ENCODE data around the gene SHROOM4.

SHROOM4 gene

GRCh38 chrX:50716706-50717105 is 97.3 kb downstream of the SHROOM4 start:
- DNase-seq: no peak
- intact Hi-C loops (cut with DNase I): no loop called here

GRCh38 chrX:50712777-50713176 is 101.2 kb downstream of the SHROOM4 start:
- intact Hi-C loops (cut with DNase I): no loop called here
- DNase-seq: no peak

- no peak for DNase-seq
- intact Hi-C loops (cut with DNase I): no loop called here
Measured at GRCh38 chrX:50711907-50712306, 102.1 kb downstream of the SHROOM4 start.

- no peak for DNase-seq
- intact Hi-C loops (cut with DNase I): no loop called here
Measured at GRCh38 chrX:50707955-50708699, 105.9 kb downstream of the SHROOM4 start.

- intact Hi-C loops (cut with DNase I): no loop called here
- no peak for DNase-seq
Measured at GRCh38 chrX:50707405-50707804, 106.6 kb downstream of the SHROOM4 start.

GRCh38 chrX:50705042-50705441 is 109.0 kb downstream of the SHROOM4 start:
- intact Hi-C loops (cut with DNase I): no loop called here
- DNase-seq: no peak

GRCh38 chrX:50704360-50704759 is 109.6 kb downstream of the SHROOM4 start:
- intact Hi-C loops (cut with DNase I): no loop called here
- no peak for DNase-seq

GRCh38 chrX:50700921-50701320 is 113.1 kb downstream of the SHROOM4 start:
- peak in 1 of 42 donors; percentile 41 for DNase-seq
- intact Hi-C loops (cut with DNase I): no loop called here

- DNase-seq: no peak
- intact Hi-C loops (cut with DNase I): no loop called here
Measured at GRCh38 chrX:50698944-50699343, 115.0 kb downstream of the SHROOM4 start.

- DNase-seq: no peak
- intact Hi-C loops (cut with DNase I): no loop called here
Measured at GRCh38 chrX:50697691-50698090, 116.3 kb downstream of the SHROOM4 start.

GRCh38 chrX:50691820-50692219 is 122.2 kb downstream of the SHROOM4 start:
- peak in 12 of 42 donors; percentile 4 to 46 (median 16) for DNase-seq
- intact Hi-C loops (cut with DNase I): no loop called here

GRCh38 chrX:50684871-50685270 is 129.1 kb downstream of the SHROOM4 start:
- intact Hi-C loops (cut with DNase I): no loop called here
- no peak for DNase-seq

- intact Hi-C loops (cut with DNase I): no loop called here
- DNase-seq: peak in 25 of 42 donors; percentile 7 to 72 (median 31)
Measured at GRCh38 chrX:50680990-50681389, 133.0 kb downstream of the SHROOM4 start.

GRCh38 chrX:50677789-50678188 is 136.2 kb downstream of the SHROOM4 start:
- no peak for DNase-seq
- intact Hi-C loops (cut with DNase I): no loop called here

- intact Hi-C loops (cut with DNase I): no loop called here
- DNase-seq: no peak
Measured at GRCh38 chrX:50671661-50672060, 142.3 kb downstream of the SHROOM4 start.

- no peak for DNase-seq
Measured at GRCh38 chrX:50668860-50669259, 145.1 kb downstream of the SHROOM4 start.

GRCh38 chrX:50648156-50648555 is 165.8 kb downstream of the SHROOM4 start:
- no peak for DNase-seq
- intact Hi-C loops (cut with DNase I): no loop called here

More at GRCh38 chrX:50668860-50669259, 145.1 kb downstream of the SHROOM4 start:
- intact Hi-C loops (cut with DNase I): no loop called here

GRCh38 chrX:50644496-50644895 is 169.5 kb downstream of the SHROOM4 start:
- no peak for DNase-seq

GRCh38 chrX:50643525-50644137 is 170.4 kb downstream of the SHROOM4 start:
- no peak for DNase-seq
- intact Hi-C loops (cut with DNase I): no loop called here

More at GRCh38 chrX:50644496-50644895, 169.5 kb downstream of the SHROOM4 start:
- intact Hi-C loops (cut with DNase I): no loop called here

GRCh38 chrX:50638123-50638522 is 175.9 kb downstream of the SHROOM4 start:
- peak in 14 of 42 donors; percentile 4 to 51 (median 15) for DNase-seq
- intact Hi-C loops (cut with DNase I): no loop called here
